ENCODE data around the gene SMIM36.

Gene SMIM36

GRCh38 chr17:55420776-55421178 lies 90.5 kb downstream of the SMIM36 start:
- Histone ChIP-seq H3K9me3 (ENCODE audit: low read length) (no peaks in the 10 kb centered on the region), H3K9ac (ENCODE audit: low read length) (peak overlapping the region; percentile 97), H2AFZ (ENCODE audit: low read length) (no peak overlapping the region), H3K4me3 (ENCODE audit: low read depth, low read length, poor library complexity, severe bottlenecking) (peak overlapping the region; percentile 95), H3F3A (ENCODE audit: insufficient read depth, low read length) (0 out of 2 replicates have a peak, but pooled peaks cover 3% of the 10 kb centered on the region), H3K4me1 (ENCODE audit: insufficient read depth, low read length, severe bottlenecking) (peaks cover 57% of the 10 kb centered on the region), H3K36me3 (ENCODE audit: insufficient read depth, low read length) (peaks cover 36% of the 10 kb centered on the region), H3K27ac (ENCODE audit: low read depth, low read length, poor library complexity, severe bottlenecking) (peak overlapping the region; percentile 93), H3K79me2 (ENCODE audit: insufficient read depth, low read length) (peaks cover 56% of the 10 kb centered on the region), H3K9me2 (ENCODE audit: low read depth, low read length) (no peaks in the 10 kb centered on the region), H4K20me1 (ENCODE audit: insufficient read depth, low read length) (no peaks in the 10 kb centered on the region), H3K4me2 (ENCODE audit: low read length) (peak overlapping the region; percentile 97), H3K27me3 (ENCODE audit: insufficient read depth, low read length) (no peaks in the 10 kb centered on the region)
- TF ChIP-seq EZH2 (IDR thresholded peaks at IDR 0.05; ENCODE audit: borderline replicate concordance, low read length): no peak
- TF ChIP-seq CTCF (IDR thresholded peaks at IDR 0.05; ENCODE audit: low read length): no peak

- Histone ChIP-seq H3K4me2 (ENCODE audit: low read length) (peak overlapping the region; percentile 97), H3F3A (ENCODE audit: insufficient read depth, low read length) (0 out of 2 replicates have a peak, but pooled peaks cover 3% of the 10 kb centered on the region), H3K36me3 (ENCODE audit: insufficient read depth, low read length) (peaks cover 40% of the 10 kb centered on the region), H2AFZ (ENCODE audit: low read length) (no peak overlapping the region), H3K27ac (ENCODE audit: low read depth, low read length, poor library complexity, severe bottlenecking) (peak overlapping the region; percentile 93), H3K9me3 (ENCODE audit: low read length) (no peaks in the 10 kb centered on the region), H4K20me1 (ENCODE audit: insufficient read depth, low read length) (no peaks in the 10 kb centered on the region), H3K4me3 (ENCODE audit: low read depth, low read length, poor library complexity, severe bottlenecking) (peak overlapping the region; percentile 95), H3K9me2 (ENCODE audit: low read depth, low read length) (no peaks in the 10 kb centered on the region), H3K9ac (ENCODE audit: low read length) (peak overlapping the region; percentile 97), H3K79me2 (ENCODE audit: insufficient read depth, low read length) (peaks cover 61% of the 10 kb centered on the region), H3K4me1 (ENCODE audit: insufficient read depth, low read length, severe bottlenecking) (peaks cover 54% of the 10 kb centered on the region), H3K27me3 (ENCODE audit: insufficient read depth, low read length) (no peaks in the 10 kb centered on the region)
- TF ChIP-seq CTCF (IDR thresholded peaks at IDR 0.05; ENCODE audit: low read length) (no peak), EZH2 (IDR thresholded peaks at IDR 0.05; ENCODE audit: borderline replicate concordance, low read length) (no peak)
These were observed 91.0 kb downstream of the SMIM36 start for GRCh38 chr17:55420067-55420775.

GRCh38 chr17:55418369-55419268 lies 92.6 kb downstream of the SMIM36 start:
- Histone ChIP-seq H3K9me2 (ENCODE audit: low read depth, low read length) (no peaks in the 10 kb centered on the region), H3K4me3 (ENCODE audit: low read depth, low read length, poor library complexity, severe bottlenecking) (no peak overlapping the region), H3K9me3 (ENCODE audit: low read length) (no peaks in the 10 kb centered on the region), H2AFZ (ENCODE audit: low read length) (no peak overlapping the region), H3K9ac (ENCODE audit: low read length) (no peak overlapping the region), H4K20me1 (ENCODE audit: insufficient read depth, low read length) (peaks cover 3% of the 10 kb centered on the region; the same call in 1 of the 2 replicates), H3K36me3 (ENCODE audit: insufficient read depth, low read length) (peaks cover 49% of the 10 kb centered on the region), H3F3A (ENCODE audit: insufficient read depth, low read length) (0 out of 2 replicates have a peak, but pooled peaks cover 3% of the 10 kb centered on the region), H3K27me3 (ENCODE audit: insufficient read depth, low read length) (no peaks in the 10 kb centered on the region), H3K27ac (ENCODE audit: low read depth, low read length, poor library complexity, severe bottlenecking) (peak overlapping the region; percentile 93), H3K79me2 (ENCODE audit: insufficient read depth, low read length) (peaks cover 68% of the 10 kb centered on the region), H3K4me2 (ENCODE audit: low read length) (peak overlapping the region; percentile 97), H3K4me1 (ENCODE audit: insufficient read depth, low read length, severe bottlenecking) (peaks cover 38% of the 10 kb centered on the region)
- no peak for TF ChIP-seq CTCF (IDR thresholded peaks at IDR 0.05; ENCODE audit: low read length)
- TF ChIP-seq EZH2 (IDR thresholded peaks at IDR 0.05; ENCODE audit: borderline replicate concordance, low read length): no peak
